Omental fat pad (tissue), 4 donors: Measurements from ENCODE around the gene ZNF620. TPM values are rescaled to one million over a fixed set of nuclear protein-coding genes. Genes with fewer than 3 reads are reported as not detected.

Experiments
- ATAC-seq: fragments of 150-250 bp; one replicate; pipeline ENCODE4 v1.9.1; 2016; ENCODE audit warnings: mild to moderate bottlenecking, moderate library complexity; ENCODE audit not compliant: low FRiP score
- DNase-seq: peaks from one replicate; pipeline ENCODE4 v3.0.0-alpha.2; 2019; ENCODE audit warnings: low spot score
- CTCF ChIP-seq, 3 donors: fragments of 450-650 bp; IDR thresholded peaks; one replicate each; pipeline ENCODE4 v1.5.1; 2016 to 2017; ENCODE audit warnings: antibody characterized with exemption in 3 of 3, mild to moderate bottlenecking in 3 of 3, moderate library complexity in 2 of 3
- total RNA-seq, 4 donors: library from RNA; depleted of rRNA; stranded (reverse); fragments of >200 nt; gene quantifications; one replicate each; pipeline ENCODE4 v1.1.0, GENCODE V29; 2016

The ZNF620 gene
- total RNA-seq, 4 donors from 2014 or later, result 1.6 to 4.1 (median 2.0) TPM

- ATAC-seq (no peak), DNase-seq (no peak)
- TF ChIP-seq CTCF (IDR thresholded peaks at IDR 0.05), result no peak
Measured at GRCh38 chr3:40463579-40463978, 42.3 kb upstream of the ZNF620 start.

DNA sequence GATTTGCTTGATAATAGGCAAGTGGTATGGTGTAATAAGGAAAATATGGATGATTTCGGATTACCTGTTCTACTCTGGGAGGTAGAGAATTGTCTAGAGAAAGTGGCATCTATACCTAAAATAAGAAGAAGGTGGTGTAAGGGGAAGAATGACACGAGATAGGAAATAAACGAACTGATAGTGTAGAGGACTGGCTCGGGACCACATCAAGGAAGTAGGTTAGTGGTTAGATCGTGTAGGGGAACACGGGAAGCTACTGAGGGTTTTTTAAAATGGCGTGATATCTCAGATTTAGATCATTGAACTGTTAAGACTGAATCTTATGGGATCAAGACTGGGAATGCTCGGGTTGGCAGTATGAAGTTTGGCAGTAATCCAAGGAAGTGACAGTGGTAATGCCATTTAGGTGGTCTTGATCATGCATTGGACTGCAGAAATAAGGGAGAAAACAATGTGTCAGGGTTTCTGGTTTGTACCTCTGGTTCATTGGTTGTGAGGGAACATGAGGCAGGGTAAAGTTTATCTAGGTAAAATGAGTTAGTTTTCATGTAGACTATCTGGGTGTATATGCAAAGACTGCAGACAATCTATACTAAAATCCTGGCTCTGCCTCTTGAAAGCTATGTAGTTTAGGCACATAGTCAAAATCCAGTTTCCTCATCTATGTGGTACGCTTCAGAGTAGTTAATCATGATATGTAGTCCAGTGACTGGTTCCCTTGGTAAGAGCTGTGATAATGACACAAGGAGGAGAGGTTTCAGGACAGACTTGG is 41.3 kb upstream of the ZNF620 start:
- ATAC-seq (no peak), DNase-seq (no peak)
- no peak for TF ChIP-seq CTCF (IDR thresholded peaks at IDR 0.05)

DNA sequence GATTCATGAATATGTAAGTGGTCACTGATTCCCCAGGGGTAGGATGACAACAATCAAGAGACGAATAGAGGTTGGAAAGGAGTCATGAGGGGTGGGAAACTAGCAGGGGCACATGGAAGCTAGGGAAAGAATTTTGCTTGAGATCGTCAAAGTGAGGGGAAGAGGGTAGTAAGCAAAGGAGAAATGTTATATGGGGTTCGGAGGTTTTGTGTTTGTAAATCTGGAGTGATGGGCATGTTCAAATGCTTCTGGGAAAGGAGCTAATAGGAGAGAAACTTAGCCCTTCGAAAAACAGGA is 40.8 kb upstream of the ZNF620 start:
- TF ChIP-seq CTCF (IDR thresholded peaks at IDR 0.05), result no peak
- DNase-seq, result no peak
- ATAC-seq, result no peak

- TF ChIP-seq CTCF (IDR thresholded peaks at IDR 0.05), result no peak
- DNase-seq (no peak), ATAC-seq (no peak)
Measured at GRCh38 chr3:40465456-40465855, 40.4 kb upstream of the ZNF620 start.

DNA sequence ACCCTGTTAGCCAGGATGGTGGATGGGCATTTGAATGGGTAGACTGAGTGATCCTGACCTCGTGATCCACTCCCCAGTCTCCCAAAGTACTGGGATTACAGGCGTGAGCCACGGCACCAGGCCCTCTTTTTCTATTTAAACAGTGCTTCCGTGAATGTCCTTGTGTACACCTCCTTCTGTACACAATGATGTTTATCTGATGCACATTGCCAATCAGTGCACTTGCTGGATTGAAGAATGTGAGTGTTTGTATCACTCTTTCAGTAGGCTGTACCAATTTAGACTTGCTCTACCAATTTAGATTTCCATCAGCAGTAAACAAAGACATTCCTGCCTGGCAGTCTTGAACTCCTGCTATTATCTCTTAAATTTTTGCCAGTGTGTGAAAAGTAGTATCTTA is 37.8 kb upstream of the ZNF620 start:
- no peak for ATAC-seq
- no peak for DNase-seq
- no peak for TF ChIP-seq CTCF (IDR thresholded peaks at IDR 0.05)

DNA sequence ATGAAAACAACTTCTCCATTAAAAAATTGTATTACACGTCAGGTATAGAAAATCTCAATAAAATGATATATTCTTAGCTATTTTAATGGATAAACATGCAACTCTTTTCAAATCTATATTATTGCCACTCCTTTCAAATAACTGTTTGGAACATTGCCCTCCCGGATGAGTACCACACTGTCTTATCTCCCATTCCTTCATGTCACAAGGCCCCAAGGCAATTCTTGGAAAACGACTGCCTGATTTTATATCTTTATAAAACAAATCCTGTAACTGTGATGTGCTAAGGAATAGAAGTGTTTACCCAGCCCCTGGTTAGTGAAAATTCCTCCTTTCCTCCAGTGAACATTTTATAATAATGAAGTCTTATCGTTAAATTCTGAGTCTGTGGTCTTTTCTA is 35.1 kb upstream of the ZNF620 start:
- DNase-seq (no peak), ATAC-seq (no peak)
- TF ChIP-seq CTCF (IDR thresholded peaks at IDR 0.05), result no peak
